T-helper 9 cell (primary cell): Measurements from ENCODE around the gene COA1.
"Not testable (repeated sequence)": the region's sequence is repeated elsewhere in the genome, so short reads cannot be mapped to it uniquely, and the experiment has no call there.

Experiments used
- DNase-seq: peaks from one replicate; pipeline ENCODE4 v3.0.0-alpha.2; 2020
- total RNA-seq, 2 donors: gene quantifications; one replicate each; lab custom pipeline; 2026; lab: John Stamatoyannopoulos, UW

The COA1 gene
- total RNA-seq = 44.8 to 60.3 reads per million in 2 donors

- DNase-seq = peak; percentile 63
Measured at GRCh38 chr7:43729214-43729923, at the start of gene COA1. COA1 (minus strand) TSS chr7:43729523; CDS start chr7:43648614, 80,909 bp downstream.

GRCh38 chr7:43778293-43779044, 49.1 kb upstream of the COA1 start:
- not testable (repeated sequence) for DNase-seq

- DNase-seq = not testable (repeated sequence)
Measured at GRCh38 chr7:43775255-43775654, 45.9 kb upstream of the COA1 start.

GRCh38 chr7:43773268-43773667, 43.9 kb upstream of the COA1 start:
- DNase-seq = not testable (repeated sequence)

- no peak for DNase-seq
Measured at GRCh38 chr7:43771573-43771972, 42.2 kb upstream of the COA1 start.

- no peak for DNase-seq
Measured at GRCh38 chr7:43771128-43771527, 41.8 kb upstream of the COA1 start.

- no peak for DNase-seq
Measured at GRCh38 chr7:43769791-43770465, 40.6 kb upstream of the COA1 start.

GRCh38 chr7:43769281-43769680, 40.0 kb upstream of the COA1 start:
- no peak for DNase-seq

GRCh38 chr7:43768887-43769272, 39.6 kb upstream of the COA1 start:
- DNase-seq = no peak

GRCh38 chr7:43768201-43768886, 39.0 kb upstream of the COA1 start:
- DNase-seq = no peak

GRCh38 chr7:43767311-43767710, 38.0 kb upstream of the COA1 start:
- DNase-seq = no peak

- no peak for DNase-seq
Measured at GRCh38 chr7:43766564-43766963, 37.2 kb upstream of the COA1 start.

- no peak for DNase-seq
Measured at GRCh38 chr7:43764807-43765491, 35.6 kb upstream of the COA1 start.

GRCh38 chr7:43764039-43764761, 34.9 kb upstream of the COA1 start:
- no peak for DNase-seq

- no peak for DNase-seq
Measured at GRCh38 chr7:43763183-43763582, 33.9 kb upstream of the COA1 start.

GRCh38 chr7:43761938-43762692, 32.8 kb upstream of the COA1 start:
- DNase-seq = no peak

- no peak for DNase-seq
Measured at GRCh38 chr7:43761382-43761781, 32.1 kb upstream of the COA1 start.

GRCh38 chr7:43760861-43761260, 31.5 kb upstream of the COA1 start:
- DNase-seq = no peak

- peak; percentile 34 for DNase-seq
Measured at GRCh38 chr7:43758822-43759683, 29.7 kb upstream of the COA1 start.
